Measurements from ENCODE around the gene SNTG2.
"Not testable (repeated sequence)": the region's sequence is repeated elsewhere in the genome, so short reads cannot be mapped to it uniquely, and the experiment has no call there.

Gene SNTG2

GRCh38 chr2:1055014-1055595 is 104.5 kb downstream of the SNTG2 start:
- DNase-seq: peak; percentile 94

GRCh38 chr2:1060372-1060771 is 109.7 kb downstream of the SNTG2 start:
- no peak for DNase-seq

GRCh38 chr2:1060987-1061386 is 110.3 kb downstream of the SNTG2 start:
- no peak for DNase-seq

- DNase-seq: no peak
Observed at GRCh38 chr2:1068241-1068640, 117.6 kb downstream of the SNTG2 start.

DNA sequence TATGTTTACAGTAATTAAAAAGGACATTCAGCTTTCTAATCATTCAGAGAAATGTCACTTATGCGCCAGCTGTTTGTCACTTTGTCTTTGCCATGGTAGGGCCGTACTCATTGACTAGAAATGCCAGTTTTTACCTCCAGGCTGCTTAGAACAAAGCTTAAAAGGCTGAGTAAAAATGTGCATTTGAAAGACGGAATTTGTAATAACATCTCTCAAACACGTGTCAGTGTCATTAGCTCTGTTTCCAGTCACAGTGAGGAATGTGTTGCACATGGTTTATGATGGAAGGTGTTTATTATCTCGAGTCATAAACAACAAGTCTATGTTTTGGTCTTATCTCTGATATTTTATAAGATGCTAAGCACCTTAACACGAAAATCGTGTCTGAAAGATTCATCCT is 118.2 kb downstream of the SNTG2 start:
- no peak for DNase-seq

GRCh38 chr2:1069847-1070246 is 119.2 kb downstream of the SNTG2 start:
- no peak for DNase-seq

DNA sequence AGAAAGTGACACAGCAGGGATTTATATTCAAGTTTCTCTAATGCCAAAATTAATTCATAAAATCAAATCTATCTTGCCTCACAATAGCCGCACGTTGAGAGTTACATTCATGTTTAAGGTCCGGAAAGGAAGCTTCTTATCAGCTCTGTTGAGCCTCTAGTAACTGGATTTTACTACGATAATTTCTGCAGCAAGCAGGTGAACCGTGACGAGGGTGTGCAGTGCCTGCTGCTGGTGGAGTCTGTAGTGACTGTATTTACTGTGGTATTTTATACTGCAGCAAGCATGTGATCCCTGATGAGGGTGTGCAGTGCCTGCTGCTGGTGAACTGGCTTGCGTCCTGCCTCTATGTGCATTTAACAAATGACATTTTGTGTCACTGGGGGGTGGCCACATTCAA is 120.0 kb downstream of the SNTG2 start:
- DNase-seq: no peak

GRCh38 chr2:1071650-1072049 is 121.0 kb downstream of the SNTG2 start:
- DNase-seq: no peak

DNA sequence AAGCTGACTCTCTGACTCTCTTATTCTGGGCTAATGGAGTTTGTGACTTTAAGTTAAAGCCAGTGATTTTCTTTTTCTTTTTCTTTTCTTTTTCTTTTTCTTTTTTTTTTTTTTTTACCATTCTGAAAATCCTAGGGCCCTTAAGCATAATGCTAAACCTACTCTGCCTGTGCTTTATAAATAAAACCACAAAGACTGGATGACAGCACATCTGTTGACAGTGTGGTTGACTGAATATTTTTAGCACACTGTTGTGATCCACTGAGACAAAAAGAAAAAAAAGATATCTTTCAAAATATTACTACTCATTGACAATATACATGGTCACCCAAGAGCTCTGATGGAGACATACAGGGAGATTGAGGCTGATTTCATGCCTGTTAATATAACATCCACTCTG is 121.6 kb downstream of the SNTG2 start:
- no peak for DNase-seq

- DNase-seq: no peak
Observed at GRCh38 chr2:1077911-1078310, 127.3 kb downstream of the SNTG2 start.

DNA sequence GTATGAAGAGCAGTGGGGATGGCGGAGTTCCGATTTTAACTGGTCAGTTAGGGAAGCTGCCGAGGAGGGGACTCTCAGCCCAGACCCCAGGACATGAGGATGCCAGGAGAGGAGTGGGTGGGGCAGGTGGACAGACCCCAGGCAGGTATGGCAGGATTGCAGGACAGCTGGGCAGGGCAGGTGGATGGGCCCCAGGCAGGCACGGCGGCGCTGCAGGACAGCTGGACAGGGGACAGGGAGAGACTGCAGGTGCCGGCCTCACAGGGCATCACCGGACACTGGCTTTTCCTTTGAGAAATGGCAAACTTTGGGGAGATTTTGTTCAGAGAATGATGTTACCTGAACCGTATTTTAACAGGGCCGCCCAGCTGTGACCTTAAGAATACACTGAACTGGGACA is 127.7 kb downstream of the SNTG2 start:
- no peak for DNase-seq

GRCh38 chr2:1079873-1080799 is 129.5 kb downstream of the SNTG2 start:
- DNase-seq: no peak

DNA sequence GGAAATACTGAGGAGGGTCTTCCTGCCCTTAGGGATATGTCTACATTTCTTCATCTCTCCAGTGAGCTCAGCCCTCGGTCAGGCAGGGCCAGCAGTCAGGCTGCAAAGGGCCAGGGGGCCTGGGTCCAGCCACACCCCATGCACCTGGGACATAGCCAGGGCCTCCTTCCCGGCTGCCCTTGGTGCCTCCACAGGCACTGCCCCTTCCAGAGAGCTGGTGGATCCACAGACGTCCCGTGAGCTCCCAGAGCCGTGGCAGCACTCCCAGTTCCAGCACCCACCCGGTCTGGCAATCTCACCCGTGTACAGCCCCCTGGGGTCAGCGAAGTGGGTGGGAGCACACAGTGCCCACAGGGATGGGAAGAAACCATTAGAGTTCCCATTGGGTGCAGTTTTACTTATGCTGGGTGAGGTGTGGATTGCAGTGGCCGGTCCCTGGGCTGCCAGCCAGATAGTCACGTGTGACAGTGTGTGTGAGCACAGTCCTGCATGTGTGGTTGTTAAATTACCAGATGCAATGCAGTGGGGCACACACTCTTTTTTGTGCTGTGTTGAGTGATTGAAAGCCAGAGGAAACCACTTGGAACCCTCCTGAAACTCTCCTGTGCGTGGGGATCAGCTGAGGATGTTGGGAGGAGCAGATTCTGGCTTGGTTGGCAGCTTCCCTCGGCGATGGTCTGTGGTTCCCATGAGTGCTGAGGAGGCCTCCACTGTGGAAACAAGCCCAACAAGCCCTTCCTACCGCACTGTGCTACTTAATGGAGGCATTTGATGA is 131.0 kb downstream of the SNTG2 start:
- DNase-seq: peak; percentile 14

DNA sequence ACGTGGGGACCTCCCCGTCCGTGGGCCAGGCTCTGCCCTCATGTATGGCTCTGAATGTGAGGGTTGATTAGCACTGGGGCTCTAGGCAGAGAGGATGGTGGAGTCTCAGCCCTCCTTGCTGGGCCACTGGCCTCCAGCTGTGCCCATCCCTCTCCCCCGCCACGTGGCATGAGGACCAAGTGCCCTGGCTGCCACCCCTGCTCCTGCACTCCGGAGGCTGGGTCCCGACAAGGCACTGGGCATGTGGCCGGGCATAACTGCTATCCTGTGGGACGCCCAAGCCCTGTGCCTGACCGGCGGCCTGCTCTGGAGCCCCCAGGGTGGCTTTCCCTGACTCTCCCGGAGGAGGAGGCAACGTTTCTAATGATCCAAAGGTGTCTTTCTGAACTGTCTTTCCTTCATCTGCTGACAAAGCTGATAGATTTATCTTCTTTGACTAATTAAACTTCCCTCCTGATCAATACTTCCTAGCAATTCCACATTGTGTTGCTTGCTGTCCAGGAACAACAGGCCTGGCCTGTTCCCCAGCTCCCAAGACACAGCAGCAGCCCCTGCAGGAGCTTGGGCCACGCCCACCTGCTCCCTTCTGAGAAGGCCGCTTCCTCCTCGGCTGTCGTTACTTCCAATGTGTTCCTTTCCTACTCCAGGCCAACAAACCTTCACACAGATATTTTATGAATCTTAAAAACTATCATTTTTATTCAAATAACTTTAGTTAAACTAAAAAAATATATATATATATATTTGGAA is 132.0 kb downstream of the SNTG2 start:
- DNase-seq: no peak

DNA sequence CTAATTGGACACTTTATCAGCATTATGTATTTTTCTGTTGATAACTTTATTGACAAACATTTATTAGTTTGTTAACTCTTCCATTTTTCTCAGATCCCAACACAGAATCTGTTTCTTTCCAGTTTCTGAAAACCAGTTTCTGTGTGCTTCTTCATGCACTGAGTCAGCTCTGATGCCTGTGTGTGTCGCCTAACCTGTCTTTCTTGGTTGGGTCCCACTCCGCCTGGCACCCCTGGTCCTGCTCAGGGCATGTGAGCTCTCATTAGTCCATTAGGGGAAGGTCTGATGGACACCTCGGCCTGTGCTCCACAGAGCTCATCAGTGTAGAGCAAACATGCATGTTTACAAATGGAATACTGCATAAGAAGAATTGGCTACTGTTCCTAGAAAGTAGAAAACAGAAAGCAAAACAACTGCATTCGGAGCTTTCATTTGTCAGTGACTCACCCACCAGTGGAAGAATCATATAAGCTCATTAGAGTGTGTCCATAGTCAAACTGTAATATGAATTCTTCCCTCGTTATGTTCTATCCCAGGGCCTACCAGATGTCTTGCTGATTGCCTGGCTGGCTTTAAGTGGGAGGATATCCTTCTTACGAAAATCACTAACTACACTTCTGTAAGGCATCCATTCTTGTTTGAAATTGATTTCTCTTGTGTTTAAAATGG is 137.7 kb downstream of the SNTG2 start:
- DNase-seq: peak; percentile 32

GRCh38 chr2:1088940-1089339 is 138.3 kb downstream of the SNTG2 start:
- DNase-seq: no peak

DNA sequence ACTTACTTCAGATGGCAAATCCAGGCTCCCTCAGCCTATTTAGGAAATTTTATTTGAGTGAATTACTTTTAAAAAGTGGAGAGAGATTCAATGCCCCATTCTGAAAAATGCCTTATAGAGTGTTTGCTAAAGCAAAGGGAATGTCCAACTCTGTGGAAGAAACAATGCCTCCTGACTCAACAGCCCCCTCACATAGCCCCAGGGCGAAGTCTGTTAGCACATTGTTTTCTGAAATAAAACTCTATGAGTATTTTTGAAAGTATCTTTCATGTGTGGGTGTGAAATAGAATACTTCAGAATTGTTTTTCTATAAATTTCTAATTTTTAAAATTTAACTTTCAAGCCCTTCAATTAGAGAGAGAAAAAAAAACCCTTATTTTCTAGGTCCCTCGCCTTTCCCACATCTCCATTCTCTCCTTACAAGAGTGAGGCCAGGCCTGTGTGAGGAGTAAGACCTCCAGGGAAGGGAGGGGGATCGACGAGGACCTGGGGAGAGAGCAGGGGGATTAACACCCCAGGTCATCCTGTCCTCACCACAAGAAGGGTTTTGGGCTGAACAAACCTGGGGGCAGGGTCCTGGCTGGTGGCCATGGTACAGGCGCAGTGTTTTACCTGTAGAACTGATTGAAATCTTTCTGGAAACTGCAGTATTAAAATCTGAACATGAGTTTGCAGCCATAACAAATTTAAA is 141.4 kb downstream of the SNTG2 start:
- DNase-seq: peak; percentile 72

DNA sequence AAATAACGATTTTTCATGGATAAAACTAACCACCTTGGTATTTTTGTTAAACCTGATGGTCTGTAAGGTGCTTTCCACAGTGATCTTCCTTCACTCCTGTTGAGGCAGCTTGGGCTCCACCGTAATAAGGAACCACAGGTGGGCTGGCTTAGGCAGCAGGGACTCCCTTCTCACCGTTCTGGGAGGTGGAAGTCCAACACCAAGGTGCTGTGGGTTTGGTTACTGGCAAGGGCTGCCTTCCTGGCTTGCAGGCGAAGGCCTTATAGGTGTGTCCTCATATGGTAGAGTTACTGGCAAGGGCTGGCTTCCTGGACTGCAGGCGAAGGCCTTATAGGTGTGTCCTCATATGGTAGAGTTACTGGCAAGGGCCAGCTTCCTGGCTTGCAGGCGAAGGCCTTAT is 143.0 kb downstream of the SNTG2 start:
- not testable (repeated sequence) for DNase-seq

GRCh38 chr2:1097101-1097500 is 146.5 kb downstream of the SNTG2 start:
- DNase-seq: no peak

DNA sequence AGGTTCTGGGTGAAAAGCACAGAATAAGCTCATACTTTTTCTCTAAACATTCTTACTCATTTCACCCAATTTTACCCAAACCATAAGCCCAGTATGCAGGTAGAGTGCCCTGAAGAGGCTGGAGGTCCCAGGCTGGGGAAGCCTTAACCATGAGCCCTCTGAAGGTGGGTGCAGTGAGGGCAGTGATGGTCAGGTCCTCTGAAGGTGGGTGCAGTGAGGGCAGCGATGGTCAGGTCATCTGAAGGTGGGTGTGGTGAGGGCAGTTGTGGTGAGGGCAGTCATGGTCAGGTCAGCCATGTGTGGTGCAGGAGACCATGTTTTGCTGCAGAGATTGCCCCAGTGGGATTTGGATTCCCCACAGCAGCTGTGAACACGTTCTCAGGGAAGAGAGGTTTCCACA is 148.8 kb downstream of the SNTG2 start:
- no peak for DNase-seq

GRCh38 chr2:1101011-1101782 is 150.5 kb downstream of the SNTG2 start:
- no peak for DNase-seq

Measured in EL (cell line).